HG03575 (cell line): Measurements from ENCODE around the gene AEBP2.
"Not testable (repeated sequence)": the region's sequence is repeated elsewhere in the genome, so short reads cannot be mapped to it uniquely, and the experiment has no call there.

ENCODE experiments used
- ATAC-seq: cut with Tn5 transposase; IDR thresholded peaks from one replicate; pipeline ENCODE4 v1.9.1; 2021; ENCODE audit not compliant: unreplicated experiment, insufficient number of reproducible peaks, low FRiP score; ENCODE audit errors: extremely low read depth

AEBP2 gene

DNA sequence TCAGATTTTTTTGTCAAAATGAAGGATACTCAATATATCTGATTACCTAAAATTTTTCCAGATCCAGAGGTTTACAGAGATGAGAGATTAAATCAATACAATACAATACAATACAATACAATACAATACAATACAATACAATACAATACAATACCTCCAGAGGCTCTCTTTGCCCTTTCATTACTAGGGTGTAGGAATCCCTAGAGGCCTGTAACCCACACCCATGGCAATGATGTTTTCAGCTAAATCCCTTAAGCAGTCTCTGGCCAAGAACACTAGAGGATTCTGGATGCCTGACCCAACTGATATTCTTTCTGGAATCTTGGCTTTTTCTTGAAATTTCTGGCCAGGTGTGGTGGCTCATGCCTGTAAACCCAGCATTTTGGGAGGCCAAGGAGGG is 23.7 kb upstream of the AEBP2 start:
- no peak for ATAC-seq

DNA sequence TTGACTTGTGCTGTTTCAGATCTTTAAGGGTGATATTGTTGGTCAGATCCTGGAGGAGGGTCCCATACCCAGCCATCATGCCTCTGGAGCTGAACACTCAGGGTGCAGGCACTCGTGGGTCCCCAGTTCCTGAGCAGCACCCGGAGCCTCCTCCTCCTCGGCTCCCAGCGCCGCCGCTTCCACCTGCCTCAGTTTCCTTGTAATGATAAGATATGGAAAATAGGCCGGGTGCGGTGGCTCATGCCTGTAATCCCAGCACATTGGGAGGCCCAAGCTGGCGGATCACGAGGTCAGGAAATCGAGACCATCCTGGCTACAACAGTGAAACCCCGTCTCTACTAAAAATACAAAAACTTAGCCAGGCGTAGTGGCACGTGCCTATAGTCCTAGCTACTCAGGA is 20.2 kb upstream of the AEBP2 start:
- ATAC-seq, result no peak

DNA sequence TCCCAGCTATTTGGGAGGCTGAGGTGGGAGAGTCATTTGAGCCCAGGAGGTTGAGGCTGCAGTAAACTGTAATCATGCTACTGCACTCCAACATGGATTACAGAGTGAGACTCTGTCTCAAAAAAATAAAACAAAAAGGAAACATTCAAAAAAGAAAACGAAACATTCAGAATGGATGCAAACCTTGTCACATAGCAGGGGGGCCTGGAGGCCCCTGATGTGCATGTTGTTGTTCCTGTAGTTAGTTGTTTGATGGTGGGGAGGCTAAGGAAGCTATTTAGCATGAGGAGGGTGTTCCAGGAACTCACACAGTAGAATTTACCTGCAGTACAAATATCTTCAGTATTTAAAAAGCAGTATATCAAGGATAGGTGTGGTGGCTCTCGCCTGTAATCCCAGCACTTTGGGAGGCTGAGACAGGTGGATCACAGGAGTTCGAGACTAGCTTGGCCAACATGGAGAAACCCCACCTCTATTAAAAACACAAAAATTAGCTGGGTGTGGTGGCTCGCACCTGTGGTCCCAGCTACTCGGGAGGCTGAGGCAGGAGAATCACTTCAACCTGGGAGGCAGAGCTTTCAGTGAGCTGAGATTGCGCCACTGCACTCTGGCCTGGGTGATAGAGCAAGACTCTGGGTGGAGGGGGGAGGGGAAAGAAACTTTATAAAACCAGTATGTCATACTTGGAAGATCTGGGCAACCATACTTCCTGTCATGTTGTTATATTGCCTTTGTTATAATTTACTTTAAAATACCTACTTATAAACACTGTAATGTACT is 17.6 kb upstream of the AEBP2 start:
- ATAC-seq, result no peak

DNA sequence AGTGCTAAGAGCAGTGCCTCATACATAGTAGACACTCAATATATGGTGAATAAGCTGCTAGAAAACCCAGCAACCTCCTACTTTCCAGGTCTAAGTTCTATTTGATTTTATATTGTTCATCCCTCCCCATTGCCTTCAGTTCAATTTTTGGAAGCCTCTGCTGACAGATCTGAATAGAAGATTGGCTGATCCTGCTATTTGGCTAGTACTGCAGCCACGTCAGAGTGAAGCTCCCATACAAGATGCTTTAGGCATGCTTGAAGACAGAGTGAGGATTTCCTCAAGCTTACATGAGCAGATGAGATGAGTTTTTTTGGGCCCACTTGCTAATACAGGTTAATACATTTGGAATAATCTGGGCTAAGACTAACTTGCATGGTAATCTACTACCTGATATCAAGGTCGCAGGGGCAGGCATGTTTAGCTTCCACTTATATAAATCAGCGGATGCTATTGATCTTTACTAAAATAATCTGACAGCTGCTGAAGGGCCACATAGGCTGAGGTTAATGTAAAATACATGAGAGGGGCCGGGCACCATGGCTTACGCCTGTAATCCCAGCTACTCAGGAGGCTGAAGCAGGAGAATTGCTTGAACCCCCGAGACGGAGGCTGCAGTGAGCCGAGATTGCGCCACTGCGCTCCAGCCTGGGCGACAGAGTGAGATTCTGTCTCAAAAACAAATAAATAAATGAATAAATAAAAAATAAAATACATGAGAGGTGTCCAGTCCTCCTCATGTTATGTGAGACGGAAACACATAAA is 15.9 kb upstream of the AEBP2 start:
- ATAC-seq, result no peak

DNA sequence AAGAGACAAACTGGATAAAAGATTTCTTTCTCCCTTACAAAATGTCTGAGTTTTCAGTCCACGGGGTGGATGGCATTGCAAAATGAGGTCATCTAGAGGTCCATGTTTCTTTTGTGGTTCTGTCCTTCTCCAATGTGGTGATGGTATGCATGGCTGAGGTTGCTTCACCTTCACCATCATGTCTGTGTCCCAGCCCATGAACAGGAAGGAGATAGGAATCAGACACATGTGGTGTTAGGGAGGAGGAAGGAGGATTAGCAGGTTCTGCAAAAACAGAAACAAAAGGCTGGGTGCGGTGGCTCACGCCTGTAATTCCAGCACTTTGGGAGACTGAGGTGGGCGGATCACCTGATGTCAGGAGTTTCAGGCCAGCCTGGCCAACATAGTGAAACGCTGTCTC is 11.0 kb upstream of the AEBP2 start:
- no peak for ATAC-seq

DNA sequence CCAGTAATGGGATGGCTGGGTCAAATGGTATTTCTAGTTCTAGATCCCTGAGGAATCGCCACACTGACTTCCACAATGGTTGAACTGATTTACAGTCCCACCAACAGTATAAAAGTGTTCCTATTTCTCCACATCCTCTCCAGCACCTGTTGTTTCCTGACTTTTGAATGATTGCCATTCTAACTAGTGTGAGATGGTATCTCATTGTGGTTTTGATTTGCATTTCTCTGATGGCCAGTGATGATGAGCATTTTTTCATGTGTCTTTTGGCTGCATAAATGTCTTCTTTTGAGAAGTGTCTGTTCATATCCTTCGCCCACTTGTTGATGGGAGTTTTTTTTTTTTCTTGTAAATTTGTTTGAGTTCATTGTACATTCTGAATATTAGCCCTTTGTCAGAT is 9.8 kb upstream of the AEBP2 start:
- not testable (repeated sequence) for ATAC-seq

DNA sequence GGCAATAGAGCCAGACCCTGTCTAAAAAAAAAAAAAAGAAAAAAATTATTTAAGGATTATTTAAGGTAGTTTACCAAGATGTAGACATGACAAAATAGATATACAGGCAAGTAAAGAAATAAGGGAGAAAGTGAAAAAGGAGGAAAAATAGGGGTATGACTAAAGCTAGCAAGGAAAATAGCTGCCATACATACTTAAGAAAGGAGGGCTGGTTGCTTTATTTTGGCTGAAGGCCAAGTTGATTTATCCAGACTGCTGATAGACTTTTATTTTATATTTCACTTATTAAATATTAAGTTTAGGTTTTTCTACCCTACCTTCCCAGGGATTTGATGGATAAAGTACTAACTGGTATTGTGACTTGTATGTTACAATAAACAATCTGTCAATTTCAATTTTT is 8.3 kb upstream of the AEBP2 start:
- ATAC-seq, result no peak

DNA sequence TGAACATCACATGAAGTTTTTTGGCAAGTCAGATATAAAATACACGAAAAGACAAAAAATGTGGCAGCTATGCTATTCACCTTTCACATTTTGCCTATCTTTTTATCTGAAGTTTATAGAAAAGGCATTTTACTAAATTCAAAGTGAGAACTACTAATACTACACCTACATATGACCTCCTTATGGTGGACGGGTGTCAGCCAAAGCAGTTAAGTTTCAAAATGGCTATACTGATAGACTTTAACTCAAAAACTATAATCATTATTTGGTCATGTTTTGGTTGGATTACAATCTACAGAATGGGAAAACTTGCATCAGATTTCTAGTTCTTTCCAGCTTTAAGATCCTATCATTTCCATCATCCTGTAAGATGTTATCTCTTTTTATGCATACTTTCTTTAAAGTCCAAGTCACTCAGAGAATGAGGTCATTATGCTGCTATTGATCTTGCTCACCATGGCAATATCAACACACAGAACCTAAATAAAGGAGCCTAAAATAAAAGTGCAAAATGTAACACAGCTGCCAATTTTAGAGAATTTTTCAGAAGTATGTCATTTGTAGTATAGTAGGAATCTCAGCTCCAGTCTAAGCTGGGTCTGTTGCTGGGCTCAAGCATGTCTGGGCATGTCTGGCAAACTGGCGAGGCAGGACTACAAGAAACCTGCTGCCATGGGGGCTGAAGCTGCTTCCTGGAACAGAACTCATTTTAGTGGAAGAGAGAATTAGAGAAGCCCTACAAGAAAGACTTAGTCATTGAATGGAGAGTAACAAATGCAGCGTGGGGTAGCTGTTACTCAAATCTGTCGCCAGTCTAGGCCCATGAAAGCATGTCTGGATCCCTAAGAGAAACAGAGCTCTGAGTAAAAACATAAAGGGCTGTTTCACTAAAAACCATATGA is 7.6 kb upstream of the AEBP2 start:
- ATAC-seq, result no peak

DNA sequence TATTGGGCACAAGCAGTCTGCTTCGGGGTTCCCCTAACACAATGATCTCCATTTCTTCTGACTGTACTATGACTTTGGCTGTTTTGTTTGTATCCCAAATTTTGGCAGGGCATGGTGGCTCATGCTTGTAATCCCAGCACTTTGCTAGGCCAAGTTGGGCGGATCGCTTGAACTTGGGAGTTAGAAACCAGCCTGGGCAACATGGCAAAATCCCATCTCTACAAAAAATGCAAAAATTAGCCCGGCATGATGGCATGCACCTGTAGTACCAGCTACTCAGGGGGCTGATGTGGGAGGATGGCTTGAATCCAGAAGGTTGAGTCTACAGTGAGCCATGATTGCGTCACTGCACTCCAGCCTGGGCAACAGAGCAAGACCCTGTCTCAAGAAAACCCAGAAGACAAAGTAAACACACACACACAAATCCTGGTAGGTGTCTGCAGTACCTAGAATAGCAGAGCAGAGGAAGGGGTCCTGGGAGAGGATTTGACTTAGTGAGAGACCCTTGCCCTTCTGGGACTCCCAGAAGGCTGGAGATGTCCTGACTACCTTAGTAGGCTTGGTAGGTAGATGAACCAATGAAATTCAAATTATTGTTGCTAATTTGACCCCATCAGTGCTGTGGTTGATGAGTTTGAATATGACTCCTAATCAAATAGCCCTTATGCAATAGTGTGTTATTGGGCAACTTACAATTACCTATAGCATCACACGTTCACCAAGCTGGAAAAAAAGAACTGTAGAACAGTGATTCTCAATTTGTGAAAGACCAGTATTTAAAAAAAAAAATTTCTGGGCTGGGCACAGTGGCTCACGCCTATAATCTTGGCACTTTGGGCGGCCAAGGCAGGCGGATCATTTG is 6.8 kb upstream of the AEBP2 start:
- no peak for ATAC-seq

DNA sequence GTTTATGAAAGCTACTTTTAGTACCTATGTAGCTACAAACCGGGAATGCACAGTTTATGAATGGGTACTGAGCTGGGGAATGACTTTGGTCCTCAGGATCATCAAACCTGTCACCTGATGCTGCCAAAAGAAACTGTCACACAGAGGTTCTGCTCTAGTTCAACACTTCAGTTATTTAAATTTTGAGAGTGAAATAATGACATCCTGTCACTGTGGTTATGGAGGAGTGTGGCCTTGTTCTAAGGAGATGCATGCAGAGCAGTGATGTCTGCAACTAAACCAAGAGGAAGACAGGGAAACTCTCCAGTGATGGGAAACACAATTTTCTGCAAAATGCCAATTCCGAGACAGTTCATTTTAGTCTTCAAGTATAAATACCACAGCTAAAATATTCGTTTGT is 4.8 kb upstream of the AEBP2 start:
- ATAC-seq, result peak; percentile 44

DNA sequence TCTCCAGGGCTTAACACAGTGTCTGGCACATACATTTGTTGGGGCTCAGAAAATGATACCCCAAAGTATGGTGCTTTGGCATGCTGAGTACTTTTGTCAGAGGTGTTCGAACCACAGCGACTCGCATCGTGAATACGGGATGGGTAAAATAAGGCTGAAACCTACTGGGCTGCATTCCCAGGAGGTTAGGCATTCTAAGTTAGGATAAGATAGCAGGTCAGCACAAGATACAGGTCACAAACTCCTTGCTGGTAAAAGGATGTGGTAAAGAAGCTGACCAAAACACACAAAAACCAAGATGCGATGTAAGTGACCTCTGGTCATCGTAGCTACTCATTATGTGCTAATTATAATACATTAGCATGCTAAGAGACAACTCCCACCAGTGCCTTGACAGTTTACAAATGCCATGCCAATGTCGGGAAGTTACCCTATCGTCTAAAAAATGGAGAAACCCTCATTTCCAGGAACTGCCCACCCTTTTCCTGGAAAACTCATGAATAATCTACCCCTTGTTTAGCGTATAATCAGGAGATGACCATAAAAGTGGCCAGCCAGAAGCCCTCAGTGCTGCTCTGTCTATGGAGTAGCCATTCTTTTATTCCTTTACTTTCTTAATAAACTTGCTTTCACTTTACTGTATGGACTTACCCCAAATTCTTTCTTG is 3.3 kb upstream of the AEBP2 start:
- ATAC-seq, result no peak

DNA sequence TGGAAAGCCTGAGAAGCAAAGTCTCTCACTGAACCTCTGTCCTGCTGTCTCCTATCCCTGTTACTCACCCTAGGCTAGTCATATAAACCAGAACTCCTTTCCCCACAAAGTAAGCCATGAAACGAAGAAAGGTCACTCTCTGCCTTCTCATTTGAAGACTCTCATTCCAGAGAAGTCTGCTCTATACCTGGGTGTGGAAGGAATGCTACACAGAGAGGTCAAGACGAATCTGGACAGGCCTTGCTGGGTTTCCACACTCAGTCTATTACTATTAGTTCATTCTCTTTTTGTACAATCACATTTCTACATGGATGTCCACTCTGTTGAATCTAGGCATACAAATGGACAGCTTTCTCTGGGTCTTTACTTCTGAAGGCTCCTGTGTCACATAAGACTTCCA is 2.4 kb upstream of the AEBP2 start:
- ATAC-seq, result no peak

DNA sequence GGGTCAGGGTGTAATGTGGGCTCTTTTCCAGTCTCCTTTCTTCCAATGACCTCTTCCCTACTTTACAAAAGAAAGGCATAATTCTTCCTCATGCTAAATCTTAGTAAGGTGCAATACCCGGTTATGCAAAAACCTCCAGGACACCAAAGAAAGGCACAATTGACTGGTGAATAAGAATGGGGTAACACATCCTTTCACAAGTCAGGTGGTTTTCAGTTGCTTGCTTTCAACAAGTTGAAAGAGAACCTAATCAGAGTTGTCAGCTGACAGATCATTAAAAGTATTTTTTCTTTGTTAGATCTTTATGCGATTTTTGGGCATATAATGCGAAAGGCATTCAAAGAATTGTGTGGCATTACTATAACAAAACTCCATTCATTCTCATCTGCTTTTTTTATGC is 1.3 kb upstream of the AEBP2 start:
- ATAC-seq, result no peak

DNA sequence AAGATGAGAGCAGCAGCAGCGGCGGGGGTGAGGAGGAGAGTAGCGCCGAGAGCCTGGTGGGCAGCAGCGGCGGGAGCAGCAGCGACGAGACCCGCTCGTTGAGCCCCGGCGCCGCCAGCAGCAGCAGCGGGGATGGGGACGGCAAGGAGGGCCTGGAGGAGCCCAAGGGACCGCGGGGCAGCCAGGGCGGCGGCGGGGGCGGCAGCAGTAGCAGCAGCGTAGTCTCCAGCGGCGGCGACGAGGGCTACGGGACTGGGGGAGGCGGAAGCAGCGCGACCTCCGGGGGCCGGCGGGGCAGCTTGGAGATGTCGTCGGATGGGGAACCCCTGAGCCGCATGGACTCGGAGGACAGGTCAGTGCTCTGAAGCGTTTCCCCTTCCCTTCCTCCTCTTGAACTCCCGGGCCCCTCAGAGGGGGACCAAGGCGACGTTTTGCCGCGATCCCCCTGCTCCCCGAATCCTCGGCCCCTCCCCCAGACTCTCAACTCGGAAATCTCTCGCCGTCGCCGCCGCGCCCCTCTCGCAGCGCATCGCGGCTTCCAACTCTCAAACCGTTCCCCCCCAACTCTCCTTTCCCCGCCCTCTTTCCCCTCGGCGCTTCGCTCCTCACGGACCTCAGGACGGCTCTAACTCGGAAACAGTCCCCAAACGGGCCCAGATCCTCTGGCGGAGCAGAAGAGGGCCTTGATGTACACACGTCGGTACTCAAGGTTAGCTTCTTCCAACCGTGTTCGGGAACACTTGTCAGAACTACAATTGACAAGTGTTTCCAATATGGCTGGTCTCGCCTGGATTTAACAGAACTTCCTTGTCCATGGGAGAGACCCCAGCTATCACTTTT is 947 bp downstream of the AEBP2 start:
- no peak for ATAC-seq

DNA sequence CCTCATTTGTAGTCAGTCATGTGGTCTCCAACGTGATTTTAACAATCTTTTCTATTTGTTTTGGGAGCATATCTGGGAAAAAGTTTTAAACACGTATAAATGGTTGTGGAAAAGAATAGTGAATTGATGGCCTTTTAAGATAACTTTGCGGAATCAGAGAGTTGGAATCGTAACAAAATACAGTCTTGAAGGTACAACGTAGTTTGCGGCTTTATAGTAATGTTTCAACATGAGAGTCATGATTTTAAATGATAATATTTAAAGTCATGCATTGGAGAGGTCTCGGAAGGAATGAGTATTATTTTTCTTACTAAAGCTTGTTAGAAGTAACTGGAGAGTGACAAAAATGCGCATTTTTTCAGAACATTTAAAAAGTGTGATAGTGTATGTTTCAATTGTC is 1.6 kb downstream of the AEBP2 start:
- ATAC-seq, result no peak

DNA sequence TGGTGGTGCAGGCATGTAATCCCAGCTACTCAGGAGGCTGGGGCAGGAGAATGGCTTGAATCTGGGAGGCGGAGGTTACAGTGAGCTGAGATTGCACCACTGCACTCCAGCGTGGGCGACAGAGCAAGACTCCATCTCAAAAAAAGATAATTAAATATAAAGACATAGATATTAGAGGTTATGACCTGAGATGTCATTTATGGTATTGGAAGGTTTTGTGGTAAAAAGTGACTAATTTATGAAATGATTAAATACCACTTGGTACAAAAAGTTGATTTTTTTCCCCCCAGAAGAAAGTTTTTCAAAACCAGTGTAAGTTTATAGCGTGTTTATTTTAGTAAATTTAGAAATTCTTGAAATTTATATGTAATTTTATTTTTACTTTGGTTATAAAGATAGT is 4.3 kb downstream of the AEBP2 start:
- no peak for ATAC-seq

DNA sequence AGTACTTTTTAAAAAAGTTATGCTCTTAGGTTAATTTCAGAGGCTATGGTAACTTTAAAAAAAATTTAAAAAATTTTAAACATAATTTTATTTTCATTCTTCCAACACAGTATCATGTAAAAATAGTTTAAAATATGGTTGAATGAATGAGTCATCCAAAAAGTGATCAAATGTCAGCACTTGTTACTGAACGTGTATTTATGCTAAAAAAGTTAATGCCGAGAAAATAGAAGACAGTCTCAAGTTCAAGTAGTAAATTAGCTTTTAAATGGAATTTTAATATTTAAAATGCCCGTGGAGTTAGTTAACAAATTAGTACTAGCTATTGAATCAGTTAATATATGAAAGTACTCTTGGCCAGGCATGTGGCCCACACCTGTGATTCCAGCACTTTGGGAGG is 4.8 kb downstream of the AEBP2 start:
- no peak for ATAC-seq

DNA sequence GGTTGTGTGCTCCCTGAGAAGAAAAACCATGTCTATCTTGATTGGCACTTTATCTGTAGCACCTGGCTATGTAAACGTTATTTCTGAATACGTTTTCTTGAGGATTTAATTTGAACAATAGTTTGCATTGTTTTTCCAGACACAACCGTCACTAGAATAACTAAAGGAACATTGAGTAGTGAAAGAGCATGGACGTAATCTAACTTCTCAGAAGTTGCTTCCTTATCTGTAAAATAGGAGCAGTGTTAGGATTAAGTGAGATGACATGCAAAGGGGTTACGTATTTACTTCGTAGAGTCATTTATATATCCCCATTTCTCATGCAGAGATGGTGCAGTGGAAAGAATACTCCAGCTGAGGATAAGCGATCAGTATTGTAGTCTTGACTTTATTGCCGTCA is 8.1 kb downstream of the AEBP2 start:
- ATAC-seq, result no peak
